Neural cell (in vitro differentiated cells): Measurements from ENCODE around the gene C4BPA. TPM values are rescaled to one million over a fixed set of nuclear protein-coding genes. Genes with fewer than 3 reads are reported as not detected.
A peak's percentile ranks its signal among the peaks of the same experiment; 100 is the strongest.

ENCODE experiments used
- H2AFZ ChIP-seq: fragments of 200-600, 300-800 bp; sonication (generic), shearing (Covaris generic); 2 replicates; pipeline ENCODE4 v1.6.0; 2014; ENCODE audit warnings: low read depth, mild to moderate bottlenecking, antibody characterized with exemption, low read length, moderate library complexity
- H3F3A ChIP-seq: fragments of 200-600 bp; shearing (Covaris generic); 2 replicates; pipeline ENCODE4 v1.6.1; 2016; ENCODE audit warnings: mild to moderate bottlenecking, moderate library complexity, mixed read lengths, antibody characterized with exemption, low read length; ENCODE audit not compliant: insufficient read depth, poor library complexity, severe bottlenecking
- H3K27ac ChIP-seq: fragments of 200-600, 300-800 bp; sonication (generic), shearing (Covaris generic); 2 replicates; pipeline ENCODE4 v1.5.1; 2014; ENCODE audit warnings: mild to moderate bottlenecking, low read length, moderate library complexity
- H3K27me3 ChIP-seq: fragments of 300-800, 200-600 bp; sonication (generic), shearing (Covaris generic); 2 replicates; pipeline ENCODE4 v1.6.0; 2014; ENCODE audit warnings: mild to moderate bottlenecking, low read depth, low read length, moderate library complexity; ENCODE audit not compliant: insufficient read depth
- H3K36me3 ChIP-seq: fragments of 300-800, 200-600 bp; sonication (generic), shearing (Covaris generic); 2 replicates; pipeline ENCODE4 v1.5.1; 2014; ENCODE audit warnings: mild to moderate bottlenecking, antibody characterized with exemption, low read length, moderate library complexity; ENCODE audit not compliant: insufficient read depth
- H3K4me2 ChIP-seq: fragments of 300-800, 200-600 bp; sonication (generic), shearing (Covaris generic); 2 replicates; pipeline ENCODE4 v1.6.0; 2014; ENCODE audit warnings: mild to moderate bottlenecking, low read length
- H3K4me3 ChIP-seq: fragments of 300-800, 200-600 bp; sonication (generic), shearing (Covaris generic); 2 replicates; pipeline ENCODE4 v1.5.1; 2014; ENCODE audit warnings: mild to moderate bottlenecking, low read length, moderate library complexity
- H3K79me2 ChIP-seq: fragments of 200-600 bp; shearing (Covaris generic); replicated peaks from 2 replicates; pipeline ENCODE4 v1.6.0; 2014; ENCODE audit warnings: mild to moderate bottlenecking, low read length, moderate library complexity; ENCODE audit not compliant: insufficient read depth
- H3K9ac ChIP-seq: fragments of 300-800, 200-600 bp; sonication (generic), shearing (Covaris generic); 2 replicates; pipeline ENCODE4 v1.6.1; 2016; ENCODE audit warnings: mild to moderate bottlenecking, low read length, mixed read lengths
- H3K9me2 ChIP-seq: fragments of 200-600 bp; shearing (Covaris generic); 2 replicates; pipeline ENCODE4 v1.6.1; 2016; ENCODE audit warnings: mild to moderate bottlenecking, low read length, mixed read lengths; ENCODE audit not compliant: insufficient read depth
- H3K9me3 ChIP-seq: fragments of 200-600, 300-800 bp; sonication (generic), shearing (Covaris generic); 2 replicates; pipeline ENCODE4 v1.6.1; 2016; ENCODE audit warnings: mild to moderate bottlenecking, mixed run types, low read length, moderate library complexity, mixed read lengths
- H4K20me1 ChIP-seq: fragments of 200-600 bp; shearing (Covaris generic); 2 replicates; pipeline ENCODE4 v1.6.1; 2016; ENCODE audit warnings: mild to moderate bottlenecking, mixed run types; ENCODE audit not compliant: insufficient read depth
- EP300 ChIP-seq: fragments of 450-650 bp; conservative IDR thresholded peaks from 2 replicates; pipeline ENCODE4 v1.6.1; 2014; ENCODE audit warnings: antibody characterized with exemption, mild to moderate bottlenecking, moderate library complexity; ENCODE audit not compliant: poor library complexity, severe bottlenecking
- EZH2 ChIP-seq: fragments of 200-600, 300-800 bp; shearing (Covaris generic), sonication (generic); IDR thresholded peaks from 2 replicates; pipeline ENCODE4 v1.6.1; 2014; ENCODE audit warnings: antibody characterized with exemption, low read length, borderline replicate concordance, mild to moderate bottlenecking; ENCODE audit not compliant: insufficient read depth, poor library complexity, severe bottlenecking
- MXI1 ChIP-seq: fragments of 450-650 bp; conservative IDR thresholded peaks from 2 replicates; pipeline ENCODE4 v1.6.1; 2014; ENCODE audit warnings: antibody characterized with exemption, mild to moderate bottlenecking; ENCODE audit not compliant: poor library complexity, severe bottlenecking
- POLR2AphosphoS5 ChIP-seq: IDR thresholded peaks from 2 replicates; pipeline ENCODE4 v1.6.1; 2012
- RAD21 ChIP-seq: fragments of 450-650 bp; conservative IDR thresholded peaks from 2 replicates; pipeline ENCODE4 v1.6.1; 2014; ENCODE audit warnings: antibody characterized with exemption, mild to moderate bottlenecking, moderate library complexity
- SMC3 ChIP-seq: fragments of 450-650 bp; conservative IDR thresholded peaks from 2 replicates; pipeline ENCODE4 v1.6.1; 2014; ENCODE audit warnings: antibody characterized with exemption, mild to moderate bottlenecking, moderate library complexity; ENCODE audit not compliant: poor library complexity
- TAF1 ChIP-seq: IDR thresholded peaks from 2 replicates; pipeline ENCODE4 v1.6.1; 2012; ENCODE audit warnings: low read depth
- polyA plus RNA-seq: library from polyadenylated mRNA; depleted of rRNA; stranded (reverse); fragments of >200 nt; gene quantifications from 2 replicates; pipeline ENCODE4 v1.2.3, GENCODE V29; 2014
- TF ChIP-seq, protein P1 (sequence below): fragments of 450-650 bp; IDR thresholded peaks from 2 replicates; pipeline ENCODE4 v1.5.1; 2014; ENCODE audit warnings: antibody characterized with exemption, mild to moderate bottlenecking, moderate library complexity; ENCODE audit not compliant: poor library complexity, severe bottlenecking
- TF ChIP-seq, protein P2 (sequence below): IDR thresholded peaks from 2 replicates; pipeline ENCODE4 v1.6.1; 2012; ENCODE audit warnings: borderline replicate concordance

The C4BPA gene
- polyA plus RNA-seq, 1 donor from 2014 or later: not detected

DNA sequence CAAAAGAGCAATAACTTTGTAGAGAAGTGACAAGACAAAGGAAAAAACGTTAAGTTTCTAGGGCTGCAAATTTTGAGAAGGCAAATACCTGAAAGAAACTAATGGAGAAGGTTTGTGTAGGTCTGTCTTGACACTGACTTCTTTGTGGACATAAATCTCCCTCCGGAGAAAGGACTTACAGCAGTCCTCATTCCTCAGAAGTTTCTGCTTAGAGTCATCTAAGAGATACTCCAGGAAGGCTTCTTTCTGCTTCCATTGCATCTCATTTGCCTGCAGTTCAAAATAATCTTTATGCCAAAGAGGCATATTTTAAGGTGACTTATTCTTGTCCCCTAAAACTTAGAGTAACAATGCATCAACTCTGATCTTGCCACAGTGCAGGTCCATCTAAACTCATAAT is 19.8 kb upstream of the C4BPA start:
- Histone ChIP-seq H3K4me3 (no peak overlapping the region), H3K27ac (no peak overlapping the region), H3K4me2 (no peak overlapping the region)

DNA sequence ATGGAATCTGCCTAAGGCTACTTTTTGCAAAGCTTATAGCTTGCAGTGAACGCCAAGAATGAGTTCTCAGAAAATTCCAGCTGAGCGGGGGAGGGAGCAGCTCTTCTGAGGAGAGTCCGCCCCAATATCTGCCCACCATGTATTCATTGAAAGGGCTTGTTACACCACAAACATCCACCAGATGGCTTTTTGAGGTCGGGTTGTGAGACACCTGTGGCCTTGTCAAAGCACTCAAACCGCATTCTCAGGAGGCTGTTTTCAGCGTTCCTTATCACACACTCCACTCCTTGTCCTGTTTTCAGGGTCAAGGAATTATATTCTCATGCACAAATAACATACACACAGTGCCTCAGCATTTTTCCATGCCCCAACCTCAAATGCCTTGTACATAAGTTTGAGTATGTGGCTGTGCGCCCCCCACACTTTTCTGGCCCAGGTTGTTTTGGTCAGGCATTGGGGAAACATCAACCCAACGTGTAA is 19.3 kb upstream of the C4BPA start:
- Histone ChIP-seq H4K20me1 (no peaks in the 10 kb centered on the region), H3K4me3 (no peak overlapping the region), H3K27me3 (no peaks in the 10 kb centered on the region), H3K79me2 (no peaks in the 10 kb centered on the region), H3F3A (no peaks in the 10 kb centered on the region), H3K9me2 (no peaks in the 10 kb centered on the region), H3K9ac (no peak overlapping the region), H3K4me2 (no peak overlapping the region), H3K36me3 (no peaks in the 10 kb centered on the region), H2AFZ (no peak overlapping the region), H3K9me3 (no peaks in the 10 kb centered on the region), H3K27ac (no peak overlapping the region)
- TF ChIP-seq EZH2: no peak
- peak; percentile 91 for TF ChIP-seq SMC3
- TF ChIP-seq RAD21: peak; percentile 75
- TF ChIP-seq, protein P1, sequence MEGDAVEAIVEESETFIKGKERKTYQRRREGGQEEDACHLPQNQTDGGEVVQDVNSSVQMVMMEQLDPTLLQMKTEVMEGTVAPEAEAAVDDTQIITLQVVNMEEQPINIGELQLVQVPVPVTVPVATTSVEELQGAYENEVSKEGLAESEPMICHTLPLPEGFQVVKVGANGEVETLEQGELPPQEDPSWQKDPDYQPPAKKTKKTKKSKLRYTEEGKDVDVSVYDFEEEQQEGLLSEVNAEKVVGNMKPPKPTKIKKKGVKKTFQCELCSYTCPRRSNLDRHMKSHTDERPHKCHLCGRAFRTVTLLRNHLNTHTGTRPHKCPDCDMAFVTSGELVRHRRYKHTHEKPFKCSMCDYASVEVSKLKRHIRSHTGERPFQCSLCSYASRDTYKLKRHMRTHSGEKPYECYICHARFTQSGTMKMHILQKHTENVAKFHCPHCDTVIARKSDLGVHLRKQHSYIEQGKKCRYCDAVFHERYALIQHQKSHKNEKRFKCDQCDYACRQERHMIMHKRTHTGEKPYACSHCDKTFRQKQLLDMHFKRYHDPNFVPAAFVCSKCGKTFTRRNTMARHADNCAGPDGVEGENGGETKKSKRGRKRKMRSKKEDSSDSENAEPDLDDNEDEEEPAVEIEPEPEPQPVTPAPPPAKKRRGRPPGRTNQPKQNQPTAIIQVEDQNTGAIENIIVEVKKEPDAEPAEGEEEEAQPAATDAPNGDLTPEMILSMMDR: peak; percentile 78
- no peak for TF ChIP-seq POLR2AphosphoS5
- no peak for TF ChIP-seq EP300

More for the DNA sequence above, 19.8 kb upstream of the C4BPA start:
- H3K9me3 ChIP-seq: no peaks in the 10 kb centered on the region
- H3F3A ChIP-seq: no peaks in the 10 kb centered on the region
- no peaks in the 10 kb centered on the region for H3K36me3 ChIP-seq
- H3K27me3 ChIP-seq: no peaks in the 10 kb centered on the region
- no peaks in the 10 kb centered on the region for H3K9me2 ChIP-seq
- H3K79me2 ChIP-seq: no peaks in the 10 kb centered on the region
- H2AFZ ChIP-seq: no peak overlapping the region
- no peak overlapping the region for H3K9ac ChIP-seq
- H4K20me1 ChIP-seq: no peaks in the 10 kb centered on the region
- TF ChIP-seq, protein P1: no peak
- TF ChIP-seq SMC3 (no peak), MXI1 (no peak), TAF1 (no peak), EP300 (no peak), RAD21 (no peak), EZH2 (no peak), POLR2AphosphoS5 (no peak)
- TF ChIP-seq, protein P2, sequence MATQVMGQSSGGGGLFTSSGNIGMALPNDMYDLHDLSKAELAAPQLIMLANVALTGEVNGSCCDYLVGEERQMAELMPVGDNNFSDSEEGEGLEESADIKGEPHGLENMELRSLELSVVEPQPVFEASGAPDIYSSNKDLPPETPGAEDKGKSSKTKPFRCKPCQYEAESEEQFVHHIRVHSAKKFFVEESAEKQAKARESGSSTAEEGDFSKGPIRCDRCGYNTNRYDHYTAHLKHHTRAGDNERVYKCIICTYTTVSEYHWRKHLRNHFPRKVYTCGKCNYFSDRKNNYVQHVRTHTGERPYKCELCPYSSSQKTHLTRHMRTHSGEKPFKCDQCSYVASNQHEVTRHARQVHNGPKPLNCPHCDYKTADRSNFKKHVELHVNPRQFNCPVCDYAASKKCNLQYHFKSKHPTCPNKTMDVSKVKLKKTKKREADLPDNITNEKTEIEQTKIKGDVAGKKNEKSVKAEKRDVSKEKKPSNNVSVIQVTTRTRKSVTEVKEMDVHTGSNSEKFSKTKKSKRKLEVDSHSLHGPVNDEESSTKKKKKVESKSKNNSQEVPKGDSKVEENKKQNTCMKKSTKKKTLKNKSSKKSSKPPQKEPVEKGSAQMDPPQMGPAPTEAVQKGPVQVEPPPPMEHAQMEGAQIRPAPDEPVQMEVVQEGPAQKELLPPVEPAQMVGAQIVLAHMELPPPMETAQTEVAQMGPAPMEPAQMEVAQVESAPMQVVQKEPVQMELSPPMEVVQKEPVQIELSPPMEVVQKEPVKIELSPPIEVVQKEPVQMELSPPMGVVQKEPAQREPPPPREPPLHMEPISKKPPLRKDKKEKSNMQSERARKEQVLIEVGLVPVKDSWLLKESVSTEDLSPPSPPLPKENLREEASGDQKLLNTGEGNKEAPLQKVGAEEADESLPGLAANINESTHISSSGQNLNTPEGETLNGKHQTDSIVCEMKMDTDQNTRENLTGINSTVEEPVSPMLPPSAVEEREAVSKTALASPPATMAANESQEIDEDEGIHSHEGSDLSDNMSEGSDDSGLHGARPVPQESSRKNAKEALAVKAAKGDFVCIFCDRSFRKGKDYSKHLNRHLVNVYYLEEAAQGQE: no peak
